Sigmoid colon (tissue), 4 donors: ENCODE measurements around the gene FCHSD2.

Source experiments
- CTCF ChIP-seq, 4 experiments: fragments of 450-650 bp in 3 of 4; fragments of 200-600 bp in 1 of 4; IDR thresholded peaks; one replicate each; pipeline ENCODE4 v1.5.1; 2016 to 2019; ENCODE audit warnings: antibody characterized with exemption in 4 of 4, mild to moderate bottlenecking in 3 of 4, moderate library complexity in 2 of 4
- EP300 ChIP-seq, 4 donors: sonication (generic); formaldehyde crosslinking; IDR thresholded peaks; one replicate each; pipeline ENCODE4 v1.6.1; 2017; ENCODE audit warnings: antibody characterized with exemption in 4 of 4
- POLR2A ChIP-seq, 2 donors: fragments of 450-650 bp; IDR thresholded peaks; one replicate each; pipeline ENCODE4 v1.6.1; 2016; ENCODE audit warnings: antibody characterized with exemption in 2 of 2, mild to moderate bottlenecking in 2 of 2, moderate library complexity in 2 of 2
- POLR2AphosphoS5 ChIP-seq, 4 donors: sonication (generic); formaldehyde crosslinking; IDR thresholded peaks; one replicate each; pipeline ENCODE4 v1.6.1; 2017; ENCODE audit warnings: antibody characterized with exemption in 4 of 4

GRCh38 chr11:72965672-72966071 is 176.4 kb downstream of the FCHSD2 start:
- TF ChIP-seq POLR2AphosphoS5 (IDR thresholded peaks at IDR 0.05) (no peak), CTCF (IDR thresholded peaks at IDR 0.05) (no peak), EP300 (IDR thresholded peaks at IDR 0.05) (no peak), POLR2A (IDR thresholded peaks at IDR 0.05) (no peak)
